Ovary (tissue), 9 donors: Measurements from ENCODE around the gene MAP3K21. TPM values are rescaled to one million over a fixed set of nuclear protein-coding genes. Genes with fewer than 3 reads are reported as not detected.

ENCODE experiments used
- DNase-seq, 5 donors: peaks; one replicate each; pipeline ENCODE4 v3.0.0-alpha.2; 2019 to 2020
- H3K27ac ChIP-seq, 2 donors: fragments of 200-600 bp; one replicate each; pipeline versions ENCODE4 v1.5.1 to v1.8.0; 2019 to 2022
- H3K27me3 ChIP-seq: fragments of 200-600 bp; one replicate; pipeline ENCODE4 v1.8.0; 2022
- H3K36me3 ChIP-seq: fragments of 200-600 bp; sonication (generic); one replicate; pipeline ENCODE4 v1.5.1; 2019
- H3K4me1 ChIP-seq: one replicate; pipeline ENCODE4 v1.8.1; 2013; ENCODE audit warnings: mild to moderate bottlenecking, moderate library complexity; ENCODE audit not compliant: insufficient read depth
- H3K4me3 ChIP-seq: fragments of 200-600 bp; sonication (generic); one replicate; pipeline ENCODE4 v1.5.1; 2017
- H3K9me3 ChIP-seq, 2 donors: fragments of 200-600 bp in 1 of 2; sonication (generic) in 1 of 2; one replicate each; pipeline versions ENCODE4 v1.5.1 to v1.8.1; 2013 to 2019; ENCODE audit warnings: mild to moderate bottlenecking in 1 of 2, moderate library complexity in 1 of 2
- CTCF ChIP-seq, 3 donors: fragments of 450-650 bp in 2 of 3; fragments of 200-600 bp in 1 of 3; IDR thresholded peaks; one replicate each; pipeline versions ENCODE4 v1.5.1 to v1.8.0; 2016 to 2022; ENCODE audit warnings: antibody characterized with exemption in 3 of 3, mild to moderate bottlenecking in 1 of 3
- EP300 ChIP-seq: sonication (generic); formaldehyde crosslinking; IDR thresholded peaks from one replicate; pipeline ENCODE4 v1.6.1; 2017; ENCODE audit warnings: antibody characterized with exemption
- POLR2A ChIP-seq: fragments of 450-650 bp; IDR thresholded peaks from one replicate; pipeline ENCODE4 v1.6.1; 2017; ENCODE audit warnings: antibody characterized with exemption, mild to moderate bottlenecking, moderate library complexity
- WGBS, 3 donors: extraction: QIAGEN DNeasy Blood & Tissue Kit in 1 of 3; methylation state at CpG; one replicate each; pipeline versions ENCODE4 v1.1.5 to v1.1.7; 2013 to 2017; 5-methylcytosine and 5-hydroxymethylcytosine counted together
- intact Hi-C, 4 donors: fragments of 100-400 bp; cut with DNase I; formaldehyde crosslinking; loops; one replicate each; pipeline versions ENCODE4 v1.11.0 to v1.15.1; 2022 to 2023
- polyA plus RNA-seq, 2 donors: library from polyadenylated mRNA; stranded (reverse); fragments of 200-250 nt in 1 of 2; fragments of 350-450 nt in 1 of 2; fragmentation: Illumina TruSeq in 1 of 2; extraction: RNeasy Lipid Tissue Mini Kit (QIAGEN cat#74804) in 1 of 2; gene quantifications; one replicate each; pipeline ENCODE4 v1.2.3, GENCODE V29; 2013 to 2014
- total RNA-seq, 7 donors: library from RNA; depleted of rRNA in 2 of 7; stranded (reverse); fragments of >200 nt in 2 of 7; fragmentation: NEBNext Ultra II Directional in 3 of 7; extraction: Animal tissue kit (Norgen Biotek cat#: 25700) in 3 of 7; gene quantifications; one replicate each; pipeline versions ENCODE4 v1.1.0 to v1.2.4, GENCODE V29; 2016 to 2023
- donor health status: DM: no; HTN: no; CAD: no; lungs with moderate emphysema.
- donor health status: DM: no; HTN: no; CAD: no.
- donor health status: Bipolar disorder and iron deficiency.
- donor health status: DM: yes; HTN: yes; CAD: no.
- donor health status: DM: no; HTN: no; CAD: no.
- donor health status: DM: yes; HTN: yes; CAD: no.

The MAP3K21 gene
- total and polyA plus RNA-seq, 9 donors: 0.52 to 21.0 (median 1.7) TPM

- no peak for TF ChIP-seq CTCF (IDR thresholded peaks at IDR 0.05)
- no peak for TF ChIP-seq POLR2A
- no peak for TF ChIP-seq EP300
- Histone ChIP-seq H3K27ac (no peak overlapping the region), H3K9me3 (no peaks in the 10 kb centered on the region), H3K36me3 (no peaks in the 10 kb centered on the region), H3K4me3 (no peak overlapping the region), H3K27me3 (no peaks in the 10 kb centered on the region), H3K4me1 (no peaks in the 10 kb centered on the region)
- DNase-seq: no peak
- intact Hi-C loops: no loop called here
These were observed 27.5 kb downstream of the MAP3K21 start for GRCh38 chr1:233354983-233355382.

- DNase-seq: no peak
- H3K27ac ChIP-seq: no peak overlapping the region
- no peak overlapping the region for H3K4me3 ChIP-seq
- no peaks in the 10 kb centered on the region for H3K4me1 ChIP-seq
- H3K36me3 ChIP-seq: no peaks in the 10 kb centered on the region
- no peak for TF ChIP-seq CTCF (IDR thresholded peaks at IDR 0.05)
- no peak for TF ChIP-seq POLR2A
- no peak for TF ChIP-seq EP300
- H3K9me3 ChIP-seq: no peaks in the 10 kb centered on the region
- WGBS, 3 donors: 78 to 81% (median 80%) methylated on average over 8 of the region's 8 CpGs
- no peaks in the 10 kb centered on the region for H3K27me3 ChIP-seq
- intact Hi-C loops: no loop called here
These were observed 28.5 kb downstream of the MAP3K21 start for GRCh38 chr1:233355841-233356704.

- 94 to 99% (median 96%) methylated on average over 3 of the region's 3 CpGs for WGBS, 3 donors
- no peaks in the 10 kb centered on the region for H3K9me3 ChIP-seq
- TF ChIP-seq EP300: no peak
- TF ChIP-seq CTCF (IDR thresholded peaks at IDR 0.05): no peak
- no peak for TF ChIP-seq POLR2A
- no peak overlapping the region for H3K27ac ChIP-seq
- no peak for DNase-seq
- H3K36me3 ChIP-seq: no peaks in the 10 kb centered on the region
- H3K4me3 ChIP-seq: no peak overlapping the region
- no peaks in the 10 kb centered on the region for H3K27me3 ChIP-seq
- no peaks in the 10 kb centered on the region for H3K4me1 ChIP-seq
- intact Hi-C loops: no loop called here
These were observed 29.1 kb downstream of the MAP3K21 start for GRCh38 chr1:233356705-233356987.

- no peaks in the 10 kb centered on the region for H3K4me1 ChIP-seq
These were observed 30.3 kb downstream of the MAP3K21 start for GRCh38 chr1:233357595-233358397.

More at GRCh38 chr1:233357595-233358397, 30.3 kb downstream of the MAP3K21 start:
- Histone ChIP-seq H3K9me3 (no peaks in the 10 kb centered on the region), H3K27ac (no peak overlapping the region), H3K36me3 (no peaks in the 10 kb centered on the region), H3K4me3 (no peak overlapping the region), H3K27me3 (no peaks in the 10 kb centered on the region)
- 93 to 97% (median 95%) methylated on average over 6 of the region's 6 CpGs for WGBS, 3 donors
- intact Hi-C loops: no loop called here
- no peak for TF ChIP-seq POLR2A
- no peak for TF ChIP-seq EP300
- no peak for TF ChIP-seq CTCF (IDR thresholded peaks at IDR 0.05)
- DNase-seq: no peak
